ENCODE results near the gene SCML1. TPM values are rescaled to one million over a fixed set of nuclear protein-coding genes. Genes with fewer than 3 reads are reported as not detected.
"Not testable (repeated sequence)": the region's sequence is repeated elsewhere in the genome, so short reads cannot be mapped to it uniquely, and the experiment has no call there.

The SCML1 gene
- total RNA-seq, 1 donor from 2014 or later, result 8.2 TPM

DNA sequence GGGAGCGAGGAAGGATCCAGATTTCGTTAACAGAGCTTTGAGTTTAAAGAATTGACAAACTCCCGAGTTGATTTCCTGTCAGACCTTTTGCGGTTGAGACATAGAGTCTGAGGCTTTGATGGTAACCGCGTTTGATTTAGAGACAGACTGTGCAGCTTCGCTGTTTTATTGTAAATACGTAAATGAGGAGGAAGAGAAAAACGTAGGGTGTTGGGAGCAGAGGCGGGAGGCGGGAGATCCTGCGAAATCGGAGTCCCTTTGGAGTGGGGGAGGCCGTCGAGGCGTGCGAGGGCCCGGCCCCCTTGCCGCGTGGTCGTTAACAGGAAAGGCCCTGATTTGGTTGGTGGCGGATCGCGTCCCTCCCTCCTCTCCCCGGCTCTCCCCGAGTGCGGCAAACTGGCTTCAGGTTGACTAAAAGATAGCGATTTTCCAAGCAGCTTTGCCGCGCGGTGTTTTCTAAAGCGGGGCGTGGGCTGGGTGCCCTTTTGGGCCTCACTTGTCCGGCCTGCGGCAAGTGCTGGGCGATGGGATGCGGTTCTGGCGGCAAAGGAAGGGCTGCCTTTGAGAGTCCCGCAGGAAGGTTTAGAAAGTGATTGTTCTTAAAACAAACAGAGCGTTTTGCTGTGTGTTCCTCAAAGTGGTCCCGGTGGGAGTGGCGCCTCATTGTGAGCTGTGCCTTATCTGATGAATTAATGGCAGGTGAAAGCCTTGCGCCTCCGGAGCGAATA is 857 bp downstream of the SCML1 start:
- no peak for DNase-seq (ENCODE audit: extremely low read depth, low read depth, low spot score)

DNA sequence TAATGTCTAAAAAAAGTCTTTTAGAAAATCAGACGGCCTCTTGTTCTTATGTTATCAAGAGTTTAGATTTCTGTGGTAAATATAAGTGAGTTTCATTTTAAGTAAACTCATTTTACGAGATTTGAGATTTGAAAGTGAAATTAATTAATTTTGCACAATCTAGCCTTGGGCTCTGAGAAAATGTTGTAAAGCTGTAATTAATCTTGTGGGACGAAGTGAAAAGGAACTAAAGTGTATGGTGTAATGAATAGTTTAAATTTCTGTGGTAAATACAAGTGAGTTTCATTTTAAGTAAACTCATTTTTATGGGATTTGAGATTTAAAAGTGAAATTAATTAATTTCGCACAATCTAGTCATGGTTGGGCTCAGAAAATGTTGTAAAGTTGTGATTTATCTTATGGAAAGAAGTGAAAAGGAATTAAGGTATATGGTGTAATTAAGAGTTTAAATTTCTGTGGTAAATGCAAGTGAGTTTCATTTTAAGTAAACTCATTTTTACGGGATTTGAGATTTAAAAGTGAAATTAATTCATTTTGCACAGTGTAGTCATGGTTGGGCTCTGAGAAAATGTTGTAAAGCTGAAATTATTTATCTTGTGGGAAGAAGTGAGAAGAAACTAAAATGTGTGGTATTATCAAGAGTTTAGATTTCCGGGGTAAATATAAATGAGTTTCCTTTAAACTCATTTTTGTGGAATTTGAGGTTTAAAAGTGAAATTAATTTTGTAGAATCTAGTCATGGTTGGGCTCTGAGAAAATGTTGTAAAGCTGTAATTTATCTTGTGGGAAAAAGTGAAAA is 1.6 kb downstream of the SCML1 start:
- DNase-seq (ENCODE audit: extremely low read depth, low read depth, low spot score), result no peak

DNA sequence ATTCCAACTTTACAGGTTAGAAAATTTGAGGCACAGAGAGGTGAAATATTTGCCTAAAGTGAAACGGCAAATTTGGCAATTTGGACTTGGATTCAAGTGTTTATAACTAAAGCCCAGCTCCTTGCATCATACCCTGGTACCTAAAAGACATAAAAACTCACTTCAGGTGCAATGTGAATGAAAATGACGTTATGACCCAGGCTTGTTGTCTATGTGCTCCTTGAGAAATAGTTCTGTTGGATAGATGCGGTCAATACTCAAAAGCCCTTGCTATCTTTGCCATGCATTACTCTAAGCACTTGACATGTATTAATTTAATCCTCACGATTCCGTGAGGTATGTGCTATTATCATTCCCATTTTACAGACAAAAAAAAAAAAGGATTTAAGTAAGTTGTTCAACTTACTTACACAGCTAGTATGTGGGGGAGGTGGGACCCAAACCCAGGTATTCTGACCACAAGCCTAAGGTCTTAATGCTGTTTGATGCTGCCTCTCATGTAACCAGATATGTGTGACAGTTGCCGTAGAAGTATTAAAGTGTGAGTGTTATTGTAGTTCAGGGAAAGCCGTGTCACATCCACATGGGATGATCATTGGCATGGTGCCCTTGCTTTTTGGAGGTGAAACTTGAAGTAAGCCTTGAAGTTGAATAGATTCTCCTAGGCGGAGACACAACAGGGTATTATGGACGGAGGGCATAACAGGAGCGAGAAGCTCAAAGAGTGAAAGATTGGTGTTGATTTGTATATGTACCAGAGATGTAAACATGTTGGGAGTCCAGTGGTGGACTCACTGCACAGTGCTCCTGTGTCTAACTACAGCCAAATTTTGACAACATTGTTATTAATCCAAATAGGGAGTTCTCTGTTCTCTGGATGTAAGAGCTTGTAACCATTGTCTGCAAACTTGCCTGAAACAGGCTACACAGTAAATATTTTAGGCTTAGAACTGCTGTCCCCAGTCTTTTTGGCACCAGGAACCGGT is 3.1 kb downstream of the SCML1 start:
- no peak for DNase-seq (ENCODE audit: extremely low read depth, low read depth, low spot score)

DNA sequence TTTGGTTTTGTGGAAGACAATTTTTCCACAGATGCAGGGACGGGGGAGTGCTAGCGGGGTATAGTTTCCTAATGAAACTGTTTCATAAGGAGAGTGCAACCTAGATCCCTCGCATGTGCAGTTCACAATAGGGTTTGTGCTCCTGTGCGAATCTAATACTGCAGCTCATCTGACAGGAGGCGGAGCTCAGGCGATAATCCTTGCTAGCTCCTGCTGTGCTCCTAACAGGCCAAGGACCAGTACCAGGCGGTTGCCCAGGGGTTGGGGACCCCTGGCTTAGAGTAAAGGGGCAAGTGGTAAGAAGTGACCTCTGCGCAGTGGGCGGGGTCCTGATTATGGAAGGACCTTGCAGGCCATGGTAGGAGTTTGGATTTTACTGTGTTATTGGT is 3.8 kb downstream of the SCML1 start:
- no peak for DNase-seq (ENCODE audit: extremely low read depth, low read depth, low spot score)

DNA sequence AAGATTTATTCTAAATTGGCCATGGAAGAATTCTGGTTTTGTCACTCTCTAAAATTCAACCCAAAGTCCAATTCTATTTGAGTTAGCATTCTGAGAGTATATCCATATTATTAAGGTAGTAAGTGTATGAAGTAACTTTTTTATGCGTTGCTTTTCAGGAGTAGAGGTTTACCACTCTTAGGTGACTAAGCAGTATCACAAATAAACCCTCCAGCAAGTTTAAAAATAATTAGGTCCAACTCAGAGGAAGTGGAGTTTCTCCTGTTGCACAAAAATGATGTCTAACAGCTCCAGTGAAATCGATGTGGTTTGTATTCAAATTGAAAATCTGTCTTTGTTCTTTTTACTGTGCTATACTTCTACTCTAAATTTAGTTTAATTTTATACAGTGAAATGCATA is 6.6 kb downstream of the SCML1 start:
- DNase-seq (ENCODE audit: extremely low read depth, low read depth, low spot score), result no peak

DNA sequence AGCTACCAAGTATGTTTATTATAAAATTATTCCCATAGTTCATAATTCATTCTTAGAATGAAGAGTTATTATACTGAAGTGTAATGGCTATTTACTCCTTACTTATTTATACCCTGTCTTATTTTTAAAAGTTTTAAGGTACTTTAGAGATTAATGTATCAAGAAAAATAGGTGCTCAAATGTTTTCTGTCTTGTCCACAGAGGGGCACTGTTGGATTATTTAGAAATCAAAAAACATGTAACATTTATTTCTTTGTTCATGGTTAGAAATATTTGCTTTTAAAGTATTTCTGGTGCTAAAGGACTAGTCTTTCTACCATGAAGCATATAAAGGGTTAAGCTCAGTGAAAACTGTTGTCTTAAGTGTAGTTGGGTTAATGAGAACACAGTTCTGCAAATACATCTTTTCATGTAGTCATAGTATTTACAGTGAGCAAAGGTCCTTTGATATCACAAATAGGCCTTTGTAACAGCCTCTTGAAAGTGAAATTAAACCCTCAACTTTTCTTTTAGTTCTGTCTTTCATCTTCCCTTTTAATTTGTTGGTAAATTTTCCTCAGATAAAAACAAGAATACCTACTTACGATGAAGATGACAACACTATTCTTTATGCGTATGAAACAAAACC is 7.7 kb downstream of the SCML1 start:
- no peak for DNase-seq (ENCODE audit: extremely low read depth, low read depth, low spot score)

DNA sequence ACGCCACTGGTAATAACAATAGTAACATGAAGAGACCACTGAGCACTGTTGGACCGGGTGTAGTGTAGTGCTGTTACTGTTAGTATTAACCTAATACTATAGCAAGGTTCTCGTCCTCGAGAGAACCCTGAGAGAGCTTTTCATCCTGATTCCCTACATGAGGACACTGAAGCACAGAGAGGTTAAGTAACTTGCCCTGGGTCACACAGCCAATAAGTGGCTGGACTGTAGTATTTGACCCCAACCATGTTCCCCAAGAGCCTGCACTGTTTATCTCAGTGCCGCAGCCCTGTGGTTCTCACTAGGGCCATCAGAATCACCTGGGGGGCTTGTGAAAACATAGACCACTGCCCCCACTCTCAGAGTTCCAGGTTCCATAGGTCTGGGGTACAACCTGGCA is 10.4 kb downstream of the SCML1 start:
- no peak for DNase-seq (ENCODE audit: extremely low read depth, low read depth, low spot score)

DNA sequence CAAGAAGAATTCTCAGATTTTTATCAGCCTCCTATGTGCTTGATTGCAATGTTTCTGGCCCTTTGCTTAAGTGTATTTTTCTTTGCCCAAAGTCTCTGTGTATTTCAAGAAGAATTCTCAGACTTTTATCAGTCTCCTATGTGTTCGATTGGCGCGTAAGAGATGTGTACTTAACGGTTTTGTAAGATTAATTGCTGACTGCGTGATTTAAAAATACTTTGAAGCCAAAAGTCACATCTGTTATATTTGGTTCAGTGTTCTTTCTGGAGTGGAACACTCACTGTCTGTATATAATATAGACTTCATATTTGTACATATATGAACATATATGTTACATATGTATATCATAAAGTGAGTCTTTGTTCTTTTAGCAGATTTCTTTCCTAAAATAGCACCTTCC is 11.4 kb downstream of the SCML1 start:
- DNase-seq (ENCODE audit: extremely low read depth, low read depth, low spot score), result no peak

DNA sequence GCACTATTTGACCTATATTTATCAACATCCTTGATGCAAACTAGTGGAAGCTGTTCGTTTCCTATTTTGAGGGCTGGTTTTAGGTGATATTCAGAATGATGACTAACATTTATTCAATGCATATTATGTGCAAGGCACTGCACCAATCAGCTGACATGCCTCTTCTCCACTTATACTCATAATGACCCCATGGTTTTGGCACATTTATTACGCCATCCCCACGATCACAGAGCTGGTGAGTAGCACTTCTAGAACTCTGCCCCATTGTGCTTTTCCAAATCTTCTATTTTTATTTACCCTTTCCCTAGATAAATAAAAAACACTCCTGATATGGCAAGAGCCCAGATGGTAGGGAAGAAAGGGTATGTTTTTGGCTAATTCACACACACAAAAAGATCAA is 13.1 kb downstream of the SCML1 start:
- no peak for DNase-seq (ENCODE audit: extremely low read depth, low read depth, low spot score)

DNA sequence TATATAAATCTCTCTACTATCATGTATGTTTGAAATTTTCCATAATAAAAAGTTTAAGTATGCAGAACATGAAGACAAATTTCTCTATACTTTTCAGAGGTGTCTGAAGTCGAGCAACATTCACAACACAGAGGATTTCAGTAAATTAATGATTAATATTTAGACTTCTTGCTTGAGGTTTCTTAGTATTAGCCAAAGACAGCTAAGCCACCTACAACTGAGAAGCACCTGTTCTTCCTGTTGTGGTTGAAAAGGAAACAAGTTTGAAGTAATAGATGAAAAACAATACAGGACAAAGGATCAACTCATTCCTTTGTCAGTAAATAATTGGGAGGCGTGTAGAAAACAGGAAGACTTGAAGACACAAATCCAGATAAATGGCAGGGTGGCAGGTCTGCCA is 21.1 kb downstream of the SCML1 start:
- DNase-seq (ENCODE audit: extremely low read depth, low read depth, low spot score), result no peak

DNA sequence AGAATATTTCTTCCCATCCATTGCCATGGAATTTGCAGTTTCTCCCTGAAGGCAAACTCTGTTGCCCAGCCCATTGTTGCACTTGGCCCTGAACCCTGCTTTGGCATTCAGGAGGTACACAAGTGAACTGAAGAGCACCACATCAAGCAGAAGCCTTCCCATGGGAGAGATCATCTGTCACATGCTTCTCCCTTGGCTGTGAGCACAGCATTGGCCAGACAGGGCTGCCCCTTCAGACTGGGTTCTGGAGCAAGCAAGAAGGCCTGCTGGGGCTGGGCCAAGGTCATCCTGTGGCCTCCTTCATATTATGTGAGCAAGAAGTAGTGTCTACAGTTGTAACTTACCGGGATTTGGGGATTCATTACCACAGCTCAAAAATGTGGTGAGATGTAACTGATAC is 22.7 kb downstream of the SCML1 start:
- DNase-seq (ENCODE audit: extremely low read depth, low read depth, low spot score), result no peak

DNA sequence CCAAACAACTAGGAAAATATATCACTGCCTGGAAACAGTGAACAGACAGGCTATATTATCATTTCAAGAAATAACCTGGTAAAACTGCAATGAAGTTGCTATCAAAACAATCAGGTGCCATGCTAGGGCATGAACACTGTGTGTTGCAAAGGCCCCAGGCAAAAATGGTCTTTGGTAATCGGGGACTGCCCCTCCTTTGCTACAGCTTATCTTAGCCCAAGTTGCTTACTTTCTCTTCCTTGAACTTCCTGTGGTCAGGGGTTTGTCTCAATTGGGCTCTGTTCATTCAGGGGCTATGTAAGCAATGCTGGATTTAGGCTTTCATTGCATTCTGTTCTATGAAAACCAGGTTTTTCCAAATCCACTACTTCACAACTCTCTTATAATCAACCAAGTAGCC is 30.4 kb downstream of the SCML1 start:
- no peak for DNase-seq (ENCODE audit: extremely low read depth, low read depth, low spot score)

DNA sequence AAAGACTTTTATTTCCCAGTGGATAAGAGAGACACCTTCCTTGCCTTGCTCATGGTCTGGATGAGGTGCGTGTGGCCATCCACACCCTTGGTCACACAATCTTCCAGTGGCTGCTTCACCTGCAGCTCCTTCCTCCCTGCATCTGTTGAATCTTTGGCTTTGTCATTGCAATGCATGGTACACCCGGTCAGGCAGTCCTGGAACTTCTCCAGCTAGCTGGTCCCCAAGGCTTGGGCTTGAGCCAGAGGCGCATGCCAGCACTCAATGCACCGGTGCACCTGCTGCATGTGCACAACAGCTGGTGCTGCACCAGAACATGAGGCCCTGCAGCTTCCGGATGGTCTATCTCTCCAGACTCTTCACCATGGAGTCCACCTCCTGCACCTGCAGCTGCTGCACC is 31.7 kb downstream of the SCML1 start:
- DNase-seq (ENCODE audit: extremely low read depth, low read depth, low spot score), result no peak

DNA sequence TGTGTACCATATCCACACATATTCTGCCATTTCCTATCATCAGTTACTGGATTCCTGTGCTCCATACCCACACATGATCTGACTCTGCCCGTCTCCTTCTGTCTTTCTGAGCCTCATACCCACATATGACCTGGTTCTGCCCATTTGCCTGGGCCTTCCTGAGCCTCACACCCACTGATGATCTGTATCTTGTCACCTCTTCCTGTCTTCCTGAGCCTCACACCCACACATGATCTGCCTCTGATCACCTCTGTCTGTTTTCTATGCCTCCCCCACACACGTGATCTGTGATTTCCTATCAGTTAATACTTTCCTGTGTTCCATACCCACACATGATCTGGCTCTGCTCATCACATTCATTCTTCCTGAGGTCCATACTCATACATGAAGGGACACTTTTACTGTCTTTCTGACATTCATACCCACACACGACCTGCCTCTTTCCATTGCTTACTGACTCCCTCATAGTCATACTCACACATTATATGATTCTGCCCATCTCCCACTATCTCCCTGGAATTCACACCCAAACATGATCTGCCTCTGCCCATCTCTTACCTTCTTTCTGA is 32.5 kb downstream of the SCML1 start:
- no peak for DNase-seq (ENCODE audit: extremely low read depth, low read depth, low spot score)

DNA sequence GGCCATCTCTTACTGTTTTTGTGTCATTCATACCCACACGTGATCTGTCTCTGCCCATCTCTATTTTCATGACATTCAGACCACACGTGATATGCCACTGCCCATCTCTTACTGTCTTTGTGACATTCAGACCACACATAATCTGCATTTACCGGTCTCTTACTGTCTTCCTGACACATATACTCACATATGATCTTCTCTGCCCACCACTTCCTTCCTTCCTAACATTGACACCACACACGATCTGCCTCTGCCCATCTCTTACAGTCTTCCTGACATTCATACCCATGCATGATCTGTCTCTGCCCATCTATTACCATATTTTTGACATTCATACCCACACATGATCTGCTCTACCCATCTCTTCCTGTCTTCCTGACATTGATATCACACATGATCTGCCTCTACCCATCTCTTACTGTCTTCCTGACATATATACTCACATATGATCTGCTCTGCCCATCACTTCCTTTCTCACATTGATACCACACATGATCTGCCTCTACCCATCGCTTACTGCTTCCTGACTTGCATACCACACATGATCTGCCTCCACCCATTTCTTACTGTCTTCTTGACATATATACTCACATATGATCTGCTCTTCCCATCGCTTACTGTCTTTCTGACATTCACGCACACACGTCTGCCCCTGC is 36.1 kb downstream of the SCML1 start:
- DNase-seq (ENCODE audit: extremely low read depth, low read depth, low spot score), result no peak

DNA sequence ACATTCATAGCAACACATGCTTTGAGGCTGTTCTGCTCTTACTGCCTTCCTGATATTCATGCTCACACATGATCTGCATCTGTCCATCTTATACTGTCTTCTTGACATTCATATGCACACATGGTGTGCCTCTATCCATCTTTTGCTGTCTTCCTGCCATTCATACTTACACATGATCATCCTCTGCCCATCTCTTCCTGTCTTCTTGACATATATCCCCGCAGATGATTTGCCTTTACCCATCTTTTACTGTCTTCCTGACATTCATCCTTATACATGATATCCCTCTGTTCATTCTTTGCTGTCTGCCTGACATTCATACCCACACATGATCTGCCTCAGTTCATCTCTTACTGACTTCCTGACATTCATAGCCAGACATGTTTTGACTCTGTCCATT is 36.8 kb downstream of the SCML1 start:
- no peak for DNase-seq (ENCODE audit: extremely low read depth, low read depth, low spot score)

DNA sequence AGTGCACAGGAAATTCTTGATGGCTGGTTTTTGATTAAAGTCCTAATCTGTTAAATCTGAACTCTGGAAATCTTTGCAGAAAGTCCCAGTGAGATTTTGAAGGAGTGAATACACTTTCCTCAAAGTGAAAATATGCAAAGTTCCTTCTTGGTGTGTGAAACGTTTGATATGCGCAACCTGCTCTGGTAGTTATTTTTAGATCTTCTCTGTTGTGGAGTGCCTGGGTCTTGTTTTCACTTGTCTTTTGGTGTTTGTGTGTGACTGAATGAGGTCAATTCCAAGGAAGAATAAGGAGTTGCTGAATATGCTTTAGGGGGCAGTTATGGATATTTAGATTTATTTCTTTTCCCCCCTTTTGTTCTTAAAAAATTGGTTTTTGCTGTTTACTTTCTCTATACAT is 41.7 kb downstream of the SCML1 start:
- DNase-seq (ENCODE audit: extremely low read depth, low read depth, low spot score), result no peak

DNA sequence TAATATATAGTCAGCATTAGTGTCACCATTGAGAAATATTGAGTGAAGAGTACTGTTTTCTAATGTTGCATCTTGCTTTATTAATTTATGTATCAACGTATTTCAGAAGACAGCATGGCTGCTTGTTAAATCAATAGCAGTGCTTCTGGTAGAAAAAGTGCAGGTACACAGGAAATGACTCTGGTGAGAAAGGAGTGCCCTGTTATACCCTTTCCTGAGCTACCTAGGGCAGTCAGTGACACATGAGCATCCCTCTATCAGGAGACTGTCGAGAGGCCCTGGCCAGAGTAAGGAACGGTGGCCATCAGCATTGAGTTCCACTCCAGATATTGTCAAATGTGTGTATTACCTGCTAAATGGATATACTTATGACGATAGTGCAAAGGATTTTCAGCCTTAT is 42.1 kb downstream of the SCML1 start:
- no peak for DNase-seq (ENCODE audit: extremely low read depth, low read depth, low spot score)

DNA sequence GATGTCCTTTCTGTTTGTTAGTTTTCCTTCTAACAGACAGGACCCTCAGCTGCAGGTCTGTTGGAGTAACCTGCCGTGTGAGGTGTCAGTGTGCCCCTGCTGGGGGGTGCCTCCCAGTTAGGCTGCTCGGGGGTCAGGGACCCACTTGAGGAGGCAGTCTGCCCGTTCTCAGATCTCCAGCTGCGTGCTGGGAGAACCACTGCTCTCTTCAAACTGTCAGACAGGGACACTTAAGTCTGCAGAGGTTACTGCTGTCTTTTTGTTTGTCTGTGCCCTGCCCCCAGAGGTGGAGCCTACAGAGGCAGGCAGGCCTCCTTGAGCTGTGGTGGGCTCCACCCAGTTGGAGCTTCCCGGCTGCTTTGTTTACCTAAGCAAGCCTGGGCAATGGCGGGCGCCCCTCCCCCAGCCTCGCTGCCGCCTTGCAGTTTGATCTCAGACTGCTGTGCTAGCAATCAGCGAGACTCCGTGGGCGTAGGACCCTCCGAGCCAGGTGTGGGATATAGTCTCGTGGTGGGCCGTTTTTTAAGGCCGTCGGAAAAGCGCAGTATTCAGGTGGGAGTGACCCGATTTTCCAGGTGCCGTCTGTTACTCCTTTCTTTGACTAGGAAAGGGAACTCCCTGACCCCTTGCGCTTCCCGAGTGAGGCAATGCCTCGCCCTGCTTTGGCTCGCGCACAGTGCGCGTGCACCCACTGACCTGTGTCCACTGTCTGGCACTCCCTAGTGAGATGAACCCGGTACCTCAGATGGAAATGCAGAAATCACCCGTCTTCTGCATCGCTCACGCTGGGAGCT is 49.5 kb downstream of the SCML1 start:
- not testable (repeated sequence) for DNase-seq (ENCODE audit: extremely low read depth, low read depth, low spot score)
